Measurements from ENCODE around the gene HSD17B10. TPM values are rescaled to one million over a fixed set of nuclear protein-coding genes. Genes with fewer than 3 reads are reported as not detected.
A peak's percentile ranks its signal among the peaks of the same experiment; 100 is the strongest.

HSD17B10 gene
- total and polyA plus RNA-seq, 10 donors = 41.9 to 67.7 (median 48.6) TPM

- Histone ChIP-seq H3K27ac (no peak overlapping the region), H3K36me3 (no peaks in the 10 kb centered on the region), H3K27me3 (replicated peaks in 1 of 7) (peaks cover 0 to 30% (median 0%) of the 10 kb centered on the region in 7 donors), H3K4me3 (no peak overlapping the region), H3K9me3 (no peaks in the 10 kb centered on the region), H3K4me1 (no peaks in the 10 kb centered on the region)
- DNase-seq = no peak
- intact Hi-C loops (cut with DNase I; ENCODE audit: low total_unique reads) = no loop called here
- WGBS, 5 donors = 35 to 46% (median 43%) methylated on average over 5 of the region's 5 CpGs
- no peak for TF ChIP-seq POLR2AphosphoS5 (IDR thresholded peaks at IDR 0.05)
- TF ChIP-seq POLR2A (IDR thresholded peaks at IDR 0.05) = no peak
- peak in 2 of 11 experiments; percentile 18 to 24 for TF ChIP-seq CTCF (IDR thresholded peaks at IDR 0.05 in 8 of 11, conservative IDR thresholded peaks at IDR 0.05 in 3 of 11)
Observed at GRCh38 chrX:53481093-53481492, 46.9 kb upstream of the HSD17B10 start.

GRCh38 chrX:53479301-53479700, 45.1 kb upstream of the HSD17B10 start:
- intact Hi-C loops (cut with DNase I; ENCODE audit: low total_unique reads) = no loop called here
- 73 to 95% (median 82%) methylated on average over 5 of the region's 5 CpGs for WGBS, 5 donors

GRCh38 chrX:53476371-53476770, 42.2 kb upstream of the HSD17B10 start:
- 51 to 73% (median 59%) methylated on average over 2 of the region's 2 CpGs for WGBS, 5 donors
- intact Hi-C loops (cut with DNase I; ENCODE audit: low total_unique reads) = no loop called here
- TF ChIP-seq POLR2AphosphoS5 (IDR thresholded peaks at IDR 0.05) = no peak
- TF ChIP-seq CTCF (IDR thresholded peaks at IDR 0.05 in 8 of 11, conservative IDR thresholded peaks at IDR 0.05 in 3 of 11) = no peak
- TF ChIP-seq POLR2A (IDR thresholded peaks at IDR 0.05) = no peak
- Histone ChIP-seq H3K9me3 (no peaks in the 10 kb centered on the region), H3K4me3 (no peak overlapping the region), H3K4me1 (no peaks in the 10 kb centered on the region), H3K27me3 (replicated peaks in 1 of 7) (peaks cover 0 to 37% (median 0%) of the 10 kb centered on the region in 7 donors), H3K36me3 (no peaks in the 10 kb centered on the region), H3K27ac (no peak overlapping the region)
- DNase-seq = no peak

More at GRCh38 chrX:53479301-53479700, 45.1 kb upstream of the HSD17B10 start:
- Histone ChIP-seq H3K27ac (no peak overlapping the region), H3K27me3 (replicated peaks in 1 of 7) (peaks cover 0 to 30% (median 0%) of the 10 kb centered on the region in 7 donors), H3K4me1 (no peaks in the 10 kb centered on the region), H3K9me3 (no peaks in the 10 kb centered on the region), H3K36me3 (no peaks in the 10 kb centered on the region), H3K4me3 (no peak overlapping the region)
- DNase-seq = no peak
- no peak for TF ChIP-seq CTCF (IDR thresholded peaks at IDR 0.05 in 8 of 11, conservative IDR thresholded peaks at IDR 0.05 in 3 of 11)
- TF ChIP-seq POLR2A (IDR thresholded peaks at IDR 0.05) = no peak
- TF ChIP-seq POLR2AphosphoS5 (IDR thresholded peaks at IDR 0.05) = no peak

GRCh38 chrX:53474707-53475106, 40.5 kb upstream of the HSD17B10 start:
- Histone ChIP-seq H3K4me1 (no peaks in the 10 kb centered on the region), H3K27ac (no peak overlapping the region), H3K36me3 (no peaks in the 10 kb centered on the region), H3K4me3 (no peak overlapping the region), H3K27me3 (replicated peaks in 1 of 7) (peaks cover 0 to 34% (median 0%) of the 10 kb centered on the region in 7 donors), H3K9me3 (no peaks in the 10 kb centered on the region)
- TF ChIP-seq CTCF (IDR thresholded peaks at IDR 0.05 in 8 of 11, conservative IDR thresholded peaks at IDR 0.05 in 3 of 11) = no peak
- no peak for TF ChIP-seq POLR2A (IDR thresholded peaks at IDR 0.05)
- no peak for TF ChIP-seq POLR2AphosphoS5 (IDR thresholded peaks at IDR 0.05)
- intact Hi-C loops (cut with DNase I; ENCODE audit: low total_unique reads) = no loop called here
- WGBS, 5 donors = 23 to 61% (median 32%) methylated on average over 2 of the region's 2 CpGs
- no peak for DNase-seq

Measured in spleen (tissue), 11 donors.